K562 treated with DMSO at 1 percent for 48 hours (cell line): ENCODE measurements around the gene ATG101. TPM values are rescaled to one million over a fixed set of nuclear protein-coding genes. Genes with fewer than 3 reads are reported as not detected.

Experiments
- total RNA-seq: library from RNA; unstranded; fragments of 300-600 nt; gene quantifications from 2 replicates; pipeline ENCODE4 v1.2.3, GENCODE V29; 2022; ENCODE audit warnings: low replicate concordance; ENCODE audit errors: extremely low read depth

Gene ATG101, protein sequence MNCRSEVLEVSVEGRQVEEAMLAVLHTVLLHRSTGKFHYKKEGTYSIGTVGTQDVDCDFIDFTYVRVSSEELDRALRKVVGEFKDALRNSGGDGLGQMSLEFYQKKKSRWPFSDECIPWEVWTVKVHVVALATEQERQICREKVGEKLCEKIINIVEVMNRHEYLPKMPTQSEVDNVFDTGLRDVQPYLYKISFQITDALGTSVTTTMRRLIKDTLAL
- total RNA-seq: not detected in 2 replicates

DNA sequence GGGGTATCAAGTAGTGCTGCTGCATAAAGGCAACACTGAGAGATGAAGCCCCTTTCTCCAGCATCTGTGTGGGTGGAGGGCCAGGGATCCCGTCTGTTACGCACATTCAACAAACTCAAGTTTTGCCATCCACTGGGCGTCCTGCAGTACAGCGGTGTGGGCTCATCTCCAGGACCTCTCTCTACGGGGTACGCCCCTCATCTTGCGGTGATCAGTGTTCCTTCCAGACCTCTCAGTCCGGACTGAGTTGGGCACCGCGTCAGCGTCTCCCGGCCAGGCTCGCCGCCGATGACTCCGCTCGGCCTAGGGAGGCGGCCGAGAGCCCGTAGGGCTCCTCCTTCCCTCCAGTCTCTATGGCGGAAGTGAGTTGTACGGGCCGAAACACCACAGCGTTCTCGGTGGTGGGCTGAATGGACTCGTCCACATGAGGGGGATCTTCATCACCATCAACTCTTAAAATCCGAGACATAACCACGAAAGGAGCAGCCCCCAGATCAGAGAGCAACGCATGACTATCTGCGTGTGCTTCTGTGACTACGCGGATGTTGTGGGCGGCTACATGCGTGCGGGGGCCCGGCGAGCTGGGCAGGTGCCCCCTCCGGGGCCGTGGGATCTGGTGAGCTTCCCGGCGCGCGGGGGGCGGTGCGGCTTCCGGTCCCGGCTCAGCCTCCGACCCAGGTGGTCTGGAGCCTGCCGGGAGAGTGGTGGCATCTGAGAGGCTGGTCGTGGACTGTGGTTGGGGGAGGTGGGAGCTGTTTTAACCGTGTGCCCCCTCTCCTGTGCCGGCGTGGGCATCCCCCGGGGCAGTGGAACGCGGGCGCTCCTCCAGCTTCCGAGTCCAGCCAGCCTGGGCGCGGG is at the start of gene ATG101:
Gene ATG101 (plus strand): TSS at position 652 of the 858 bp plus-strand sequence. CDS start 3,673 bp downstream, outside the sequence.

DNA sequence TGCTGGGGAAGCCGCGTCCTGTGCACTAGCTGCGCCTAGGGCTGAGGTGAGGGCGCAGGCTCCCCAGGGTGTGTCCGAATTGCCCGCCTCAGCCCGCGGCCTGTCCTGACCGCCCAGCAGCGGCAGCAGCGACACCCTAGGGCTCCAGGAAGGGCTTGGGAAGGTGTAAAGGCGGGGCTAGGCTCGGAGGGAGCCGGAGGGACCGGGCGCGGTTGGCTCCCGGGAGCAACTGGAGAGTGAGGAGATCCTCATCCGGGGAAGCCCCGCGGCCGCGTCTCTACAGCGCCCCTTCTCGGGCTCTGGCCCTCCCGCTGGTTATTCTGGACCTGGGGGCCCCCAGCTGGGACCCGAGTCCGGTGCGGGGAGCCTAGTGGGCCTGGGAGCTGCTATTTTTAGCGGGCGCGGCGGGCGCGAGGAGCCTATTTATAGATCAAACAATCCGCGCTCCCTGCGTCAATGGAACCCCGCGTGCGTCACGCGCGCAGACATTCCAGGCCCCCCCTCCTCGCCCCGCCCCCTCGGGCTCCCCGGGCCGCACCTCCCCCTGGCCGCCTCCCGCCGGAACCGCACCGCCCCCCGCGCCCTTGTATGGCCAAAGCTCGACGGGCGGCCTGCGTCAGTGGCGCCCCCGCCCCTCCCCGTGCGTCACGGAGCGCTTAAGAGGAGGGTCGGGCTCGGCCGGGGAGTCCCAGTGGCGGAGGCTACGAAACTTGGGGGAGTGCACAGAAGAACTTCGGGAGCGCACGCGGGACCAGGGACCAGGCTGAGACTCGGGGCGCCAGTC is 18.8 kb upstream of the ATG101 start, which contains the start of gene NR4A1:
Gene NR4A1 (plus strand): TSS at position 685 of the 784 bp plus-strand sequence. CDS start 2,887 bp downstream, outside the sequence.

DNA sequence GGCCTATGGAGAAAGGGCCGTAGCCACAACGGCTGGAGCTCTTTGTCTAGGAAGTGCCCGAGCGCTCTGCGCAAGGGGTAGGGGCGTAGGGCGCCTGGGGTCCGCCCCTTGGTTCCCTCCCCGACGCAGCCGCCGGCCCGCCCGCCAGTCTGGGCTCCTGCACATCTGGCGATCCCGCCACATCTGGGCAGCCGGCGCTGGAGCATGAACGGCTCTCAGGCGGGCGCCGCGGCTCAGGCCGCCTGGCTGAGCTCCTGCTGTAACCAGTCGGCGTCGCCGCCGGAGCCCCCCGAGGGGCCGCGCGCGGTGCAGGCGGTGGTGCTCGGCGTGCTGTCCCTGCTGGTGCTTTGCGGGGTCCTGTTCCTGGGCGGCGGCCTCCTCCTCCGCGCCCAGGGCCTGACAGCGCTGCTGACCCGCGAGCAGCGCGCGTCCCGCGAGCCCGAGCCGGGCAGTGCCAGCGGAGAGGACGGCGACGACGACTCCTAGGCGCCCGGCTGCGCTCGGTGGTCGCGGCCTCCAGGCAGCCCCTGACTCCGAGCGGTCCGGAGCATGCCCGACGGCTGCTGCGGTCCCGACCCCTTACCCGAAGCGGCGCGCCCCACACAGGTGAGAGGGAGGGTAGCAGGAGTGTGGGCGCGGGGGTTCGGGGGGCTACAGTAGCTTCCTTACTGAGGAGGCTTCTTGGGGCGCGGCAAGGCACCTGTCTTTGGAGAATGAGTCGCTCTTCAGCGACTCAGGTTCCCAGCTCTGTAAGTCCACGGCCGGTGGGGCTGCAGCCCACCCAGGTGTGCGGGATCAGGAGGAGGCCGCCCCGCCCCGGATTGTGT is 10.0 kb downstream of the ATG101 start, which contains the start of gene SMIM41:
Gene SMIM41 (plus strand): TSS at position 129 of the 827 bp plus-strand sequence. CDS start 76 bp downstream, at position 205.

Other genes with a start within 250 kb of the ATG101 start
- not detected in 2 replicates for gene FIGNL2, start 221.3 kb upstream of the ATG101 start, total RNA-seq
- not detected in 2 replicates for gene ANKRD33, start 181.9 kb upstream of the ATG101 start, total RNA-seq
- not detected in 2 replicates for gene ACVRL1, start 162.5 kb upstream of the ATG101 start, total RNA-seq
- gene ACVR1B, start 118.3 kb upstream of the ATG101 start, total RNA-seq: not detected in 2 replicates
- not detected in 2 replicates for gene TAMALIN, start 63.0 kb upstream of the ATG101 start, total RNA-seq
- gene NR4A1, start 18.5 kb upstream of the ATG101 start, total RNA-seq: not detected in 2 replicates
- gene SMIM41, start 9.7 kb downstream of the ATG101 start, total RNA-seq: not detected in 2 replicates
- gene KRT80, start 122.0 kb downstream of the ATG101 start, total RNA-seq: not detected in 2 replicates
- gene KRT7, start 163.3 kb downstream of the ATG101 start, total RNA-seq: not detected in 2 replicates
- gene KRT86, start 204.7 kb downstream of the ATG101 start, total RNA-seq: not detected in 2 replicates
- gene KRT81, start 221.6 kb downstream of the ATG101 start, total RNA-seq: not detected in 2 replicates